Activated CD4-positive, CD25-positive, alpha-beta regulatory T cell (primary cell): ENCODE measurements around the gene TMEM202.
"Not testable (repeated sequence)": the region's sequence is repeated elsewhere in the genome, so short reads cannot be mapped to it uniquely, and the experiment has no call there.

Experiments
- DNase-seq, 4 experiments: peaks; one replicate each; lab custom pipeline; 2025; lab: John Stamatoyannopoulos, UW

TMEM202 gene

GRCh38 chr15:72402726-72403125, 4.6 kb downstream of the TMEM202 start:
- DNase-seq, result no peak

GRCh38 chr15:72404356-72404755, 6.3 kb downstream of the TMEM202 start:
- DNase-seq, result no peak

GRCh38 chr15:72404841-72405240, 6.7 kb downstream of the TMEM202 start:
- no peak for DNase-seq

GRCh38 chr15:72406936-72407335, 8.8 kb downstream of the TMEM202 start:
- no peak for DNase-seq

DNA sequence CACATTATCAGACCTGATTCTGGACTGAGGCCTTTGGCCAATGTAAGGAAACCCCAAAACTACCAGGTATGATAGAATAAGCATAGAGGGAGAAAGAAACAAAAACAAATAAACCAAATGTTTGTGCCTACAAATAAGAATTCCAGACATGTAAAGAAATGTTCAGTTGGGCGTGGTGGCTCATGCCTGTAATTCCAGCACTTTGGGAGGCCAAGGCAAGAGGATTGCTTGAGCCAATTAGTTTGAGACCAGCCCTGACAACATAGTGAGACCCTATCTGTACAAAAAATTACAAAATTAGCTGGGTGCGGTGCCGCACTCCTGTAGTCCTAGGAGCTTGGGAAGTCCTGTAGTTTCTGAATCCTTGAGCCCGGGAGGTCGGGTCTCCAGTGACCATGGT, 13.0 kb downstream of the TMEM202 start:
- no peak for DNase-seq

DNA sequence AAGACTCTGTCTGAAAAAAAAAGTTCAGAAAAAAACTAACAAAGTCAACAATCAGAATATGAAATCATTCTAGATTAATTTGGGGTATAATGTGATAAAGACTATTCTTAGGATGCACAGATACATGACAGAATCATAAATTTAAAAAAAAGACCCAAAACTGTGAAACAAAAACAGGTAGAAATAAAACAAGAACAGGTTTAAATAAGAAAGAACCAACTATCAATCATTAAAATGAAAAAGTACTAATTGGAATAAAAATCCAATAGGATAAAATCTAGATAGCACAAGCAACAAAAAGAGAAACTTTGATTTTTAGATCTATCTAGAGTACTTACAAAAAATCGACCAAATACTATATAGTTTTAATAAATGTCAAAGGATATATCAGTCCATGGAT, 13.4 kb downstream of the TMEM202 start:
- DNase-seq, result no peak

GRCh38 chr15:72413337-72413736, 15.2 kb downstream of the TMEM202 start:
- DNase-seq, result not testable (repeated sequence)

DNA sequence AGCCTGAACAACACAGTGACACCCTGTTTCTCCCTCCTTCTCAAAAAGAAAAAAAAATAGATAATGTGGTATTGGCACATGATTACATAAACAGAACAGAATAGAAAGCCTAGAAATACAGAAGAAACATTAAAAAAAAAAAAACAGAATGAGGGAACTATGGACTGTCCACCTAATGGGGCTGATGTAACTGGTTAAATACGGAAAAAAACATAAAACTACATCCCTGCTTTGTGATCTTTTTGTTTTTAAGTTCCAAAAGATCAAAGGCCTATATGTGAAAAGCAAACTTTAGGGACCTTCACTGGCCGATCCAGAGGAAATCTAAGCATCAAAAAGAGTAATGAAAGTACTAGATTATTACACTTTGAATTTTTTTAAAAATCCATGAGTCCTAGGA, 17.2 kb downstream of the TMEM202 start:
- DNase-seq, result no peak

GRCh38 chr15:72419768-72420167, 21.7 kb downstream of the TMEM202 start:
- DNase-seq, result not testable (repeated sequence)

DNA sequence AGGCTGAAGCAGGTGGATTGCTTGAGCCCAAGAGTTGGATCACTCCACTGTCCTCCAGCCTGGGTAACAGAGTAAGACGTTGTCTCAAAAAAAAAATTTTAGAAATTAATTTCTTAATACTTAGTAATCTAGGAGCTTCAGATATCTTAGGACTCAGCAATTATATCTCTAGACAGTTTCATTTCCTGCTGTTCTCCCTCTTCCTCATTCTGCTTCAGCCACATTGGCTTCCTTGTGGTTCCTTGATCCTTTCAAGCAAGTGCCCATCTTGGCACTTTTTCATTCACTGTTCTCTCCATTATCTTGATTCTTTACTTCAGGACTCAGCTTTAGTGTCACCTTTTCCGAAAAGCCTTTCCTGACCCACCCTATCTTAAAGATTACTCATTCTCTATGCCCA, 22.5 kb downstream of the TMEM202 start:
- no peak for DNase-seq

DNA sequence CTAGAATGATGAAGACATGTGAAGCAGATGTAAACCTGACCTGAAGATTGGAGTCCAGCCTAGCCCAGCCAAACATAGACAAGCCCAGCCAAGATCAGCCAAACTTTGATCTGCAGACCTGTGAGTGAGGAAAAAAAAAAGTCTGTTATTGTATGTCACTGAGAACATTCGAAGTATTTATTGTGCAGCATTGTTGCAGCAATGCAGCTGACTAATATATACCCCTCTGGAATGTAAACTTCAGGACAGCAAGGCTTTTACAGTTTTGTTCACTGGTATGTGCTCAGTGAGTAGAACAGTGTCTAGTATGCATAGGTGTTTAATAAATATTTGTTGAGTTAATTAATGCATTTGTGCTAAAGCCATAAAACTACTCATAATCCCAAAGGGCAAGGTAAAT, 23.4 kb downstream of the TMEM202 start:
- DNase-seq, result no peak

GRCh38 chr15:72423256-72423655, 25.2 kb downstream of the TMEM202 start:
- no peak for DNase-seq

GRCh38 chr15:72426753-72427152, 28.6 kb downstream of the TMEM202 start:
- no peak for DNase-seq

GRCh38 chr15:72437650-72438316, 39.7 kb downstream of the TMEM202 start:
- DNase-seq, result no peak

DNA sequence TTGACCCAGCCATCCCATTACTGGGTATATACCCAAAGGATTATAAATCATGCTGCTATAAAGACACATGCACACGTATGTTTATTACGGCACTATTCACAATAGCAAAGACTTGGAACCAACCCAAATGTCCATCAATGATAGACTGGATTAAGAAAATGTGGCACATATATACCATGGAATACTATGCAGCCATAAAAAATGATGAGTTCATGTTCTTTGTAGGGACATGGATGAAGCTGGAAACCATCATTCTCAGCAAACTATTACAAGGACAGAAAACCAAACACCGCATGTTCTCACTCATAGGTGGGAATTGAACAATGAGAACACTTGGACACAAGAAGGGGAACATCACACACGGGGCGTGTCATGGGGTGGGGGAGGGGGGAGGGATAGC, 44.7 kb downstream of the TMEM202 start:
- DNase-seq, result not testable (repeated sequence)

- DNase-seq, result no peak
Observed at GRCh38 chr15:72445426-72445825, 47.3 kb downstream of the TMEM202 start.

- DNase-seq, result no peak
Observed at GRCh38 chr15:72450805-72451204, 52.7 kb downstream of the TMEM202 start.

GRCh38 chr15:72451224-72451623, 53.1 kb downstream of the TMEM202 start:
- no peak for DNase-seq

DNA sequence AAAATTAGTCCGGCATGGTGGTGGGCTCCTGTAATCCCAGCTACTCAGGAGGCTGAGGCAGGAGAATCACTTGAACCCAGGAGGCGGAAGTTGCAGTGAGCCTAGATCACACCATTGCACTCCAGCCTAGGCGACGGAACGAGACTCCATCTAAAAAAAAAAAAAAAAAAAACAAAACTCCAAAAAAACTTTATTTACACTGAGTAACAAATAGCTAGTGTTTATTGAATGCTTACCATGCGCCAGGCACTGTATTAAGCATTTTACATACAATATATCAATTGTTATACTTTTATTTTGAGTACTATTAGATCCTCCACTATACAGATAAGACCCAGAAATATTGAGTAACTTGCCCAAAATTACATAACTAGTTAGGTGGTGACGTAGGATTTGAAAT, 58.6 kb downstream of the TMEM202 start:
- DNase-seq, result no peak
